Glutamatergic neuron (in vitro differentiated cells): ENCODE measurements around the gene FIZ1. TPM values are rescaled to one million over a fixed set of nuclear protein-coding genes. Genes with fewer than 3 reads are reported as not detected.
A peak's percentile ranks its signal among the peaks of the same experiment; 100 is the strongest.
"Not testable (repeated sequence)": the region's sequence is repeated elsewhere in the genome, so short reads cannot be mapped to it uniquely, and the experiment has no call there.

Source experiments
- DNase-seq: peaks from one replicate; pipeline ENCODE4 v3.0.0; 2022
- H3K27ac Mint-ChIP-seq: one replicate; pipeline ENCODE4 v1.8.0; 2020; ENCODE audit warnings: mild to moderate bottlenecking, mixed read lengths, inconsistent platforms; ENCODE audit not compliant: unreplicated experiment
- H3K27me3 Mint-ChIP-seq: one replicate; pipeline ENCODE4 v1.8.0; 2020; ENCODE audit warnings: mild to moderate bottlenecking, moderate library complexity, mixed read lengths, inconsistent platforms; ENCODE audit not compliant: unreplicated experiment
- H3K36me3 Mint-ChIP-seq: one replicate; pipeline ENCODE4 v1.8.0; 2020; ENCODE audit warnings: mild to moderate bottlenecking, mixed read lengths, inconsistent platforms; ENCODE audit not compliant: unreplicated experiment
- H3K4me1 Mint-ChIP-seq: one replicate; pipeline ENCODE4 v1.8.0; 2020; ENCODE audit warnings: mild to moderate bottlenecking, low read depth, mixed read lengths, inconsistent platforms; ENCODE audit not compliant: unreplicated experiment
- H3K4me3 Mint-ChIP-seq: one replicate; pipeline ENCODE4 v1.8.0; 2020; ENCODE audit warnings: mild to moderate bottlenecking, mixed read lengths, inconsistent platforms; ENCODE audit not compliant: unreplicated experiment
- H3K9me3 Mint-ChIP-seq: one replicate; pipeline ENCODE4 v1.8.0; 2020; ENCODE audit warnings: mild to moderate bottlenecking, moderate library complexity, mixed read lengths, inconsistent platforms; ENCODE audit not compliant: unreplicated experiment
- total RNA-seq: library from RNA; stranded (reverse); fragmentation: NEBNext Ultra II Directional; extraction: Animal tissue kit (Norgen Biotek cat#: 25700); gene quantifications from one replicate; pipeline ENCODE4 v1.2.1, GENCODE V29; 2021; ENCODE audit not compliant: unreplicated experiment
- TF ChIP-seq, protein P1 (sequence below): fragments of 200-600 bp; sonication (generic); IDR thresholded peaks from one replicate; pipeline ENCODE4 v1.5.0; 2021; ENCODE audit not compliant: partially characterized antibody, unreplicated experiment

FIZ1 gene
- total RNA-seq, 1 donor from 2014 or later, result 26.0 TPM

DNA sequence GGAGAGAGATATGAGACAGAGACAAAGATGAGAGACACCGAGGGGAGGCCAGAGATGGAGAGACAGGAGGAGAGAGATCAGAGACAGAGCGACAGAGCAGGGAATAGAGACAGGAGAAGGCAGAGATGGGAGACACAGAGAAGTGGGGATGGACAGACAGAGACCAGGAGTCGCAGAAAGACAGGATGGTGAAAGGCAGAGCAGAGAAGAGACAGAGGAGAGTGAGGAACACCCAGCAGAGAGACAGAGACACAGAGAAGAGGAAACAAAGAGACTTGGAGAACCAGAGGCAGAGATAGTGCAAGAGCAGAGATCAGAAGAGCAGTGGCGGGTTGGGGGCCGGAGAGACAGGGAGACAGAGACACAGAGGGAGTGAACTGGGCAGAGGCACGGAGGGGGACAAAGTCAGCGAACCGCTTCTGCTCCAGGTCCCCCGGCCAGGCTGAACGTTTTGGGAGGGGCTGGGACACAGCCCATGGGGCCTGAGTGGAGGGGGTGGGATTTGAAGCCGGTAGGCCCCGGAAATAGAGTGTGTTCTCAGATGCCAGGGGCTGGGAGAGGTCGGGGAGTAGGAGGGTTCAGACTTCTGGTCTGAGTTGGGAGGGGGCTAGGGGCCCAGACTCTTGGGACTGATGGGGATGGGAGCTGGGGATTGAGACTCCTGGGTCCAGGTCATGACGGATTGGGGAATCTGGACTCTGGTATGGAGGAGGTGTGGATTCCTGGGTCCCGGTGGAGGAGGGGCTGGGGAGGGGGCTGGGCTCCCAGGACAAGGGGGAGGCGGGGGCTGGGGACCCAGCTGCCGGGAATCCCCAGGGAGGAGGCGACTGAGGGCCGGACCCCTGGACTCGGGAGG lies 19.3 kb downstream of the FIZ1 start:
- TF ChIP-seq, protein P1, sequence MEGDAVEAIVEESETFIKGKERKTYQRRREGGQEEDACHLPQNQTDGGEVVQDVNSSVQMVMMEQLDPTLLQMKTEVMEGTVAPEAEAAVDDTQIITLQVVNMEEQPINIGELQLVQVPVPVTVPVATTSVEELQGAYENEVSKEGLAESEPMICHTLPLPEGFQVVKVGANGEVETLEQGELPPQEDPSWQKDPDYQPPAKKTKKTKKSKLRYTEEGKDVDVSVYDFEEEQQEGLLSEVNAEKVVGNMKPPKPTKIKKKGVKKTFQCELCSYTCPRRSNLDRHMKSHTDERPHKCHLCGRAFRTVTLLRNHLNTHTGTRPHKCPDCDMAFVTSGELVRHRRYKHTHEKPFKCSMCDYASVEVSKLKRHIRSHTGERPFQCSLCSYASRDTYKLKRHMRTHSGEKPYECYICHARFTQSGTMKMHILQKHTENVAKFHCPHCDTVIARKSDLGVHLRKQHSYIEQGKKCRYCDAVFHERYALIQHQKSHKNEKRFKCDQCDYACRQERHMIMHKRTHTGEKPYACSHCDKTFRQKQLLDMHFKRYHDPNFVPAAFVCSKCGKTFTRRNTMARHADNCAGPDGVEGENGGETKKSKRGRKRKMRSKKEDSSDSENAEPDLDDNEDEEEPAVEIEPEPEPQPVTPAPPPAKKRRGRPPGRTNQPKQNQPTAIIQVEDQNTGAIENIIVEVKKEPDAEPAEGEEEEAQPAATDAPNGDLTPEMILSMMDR, result no peak

DNA sequence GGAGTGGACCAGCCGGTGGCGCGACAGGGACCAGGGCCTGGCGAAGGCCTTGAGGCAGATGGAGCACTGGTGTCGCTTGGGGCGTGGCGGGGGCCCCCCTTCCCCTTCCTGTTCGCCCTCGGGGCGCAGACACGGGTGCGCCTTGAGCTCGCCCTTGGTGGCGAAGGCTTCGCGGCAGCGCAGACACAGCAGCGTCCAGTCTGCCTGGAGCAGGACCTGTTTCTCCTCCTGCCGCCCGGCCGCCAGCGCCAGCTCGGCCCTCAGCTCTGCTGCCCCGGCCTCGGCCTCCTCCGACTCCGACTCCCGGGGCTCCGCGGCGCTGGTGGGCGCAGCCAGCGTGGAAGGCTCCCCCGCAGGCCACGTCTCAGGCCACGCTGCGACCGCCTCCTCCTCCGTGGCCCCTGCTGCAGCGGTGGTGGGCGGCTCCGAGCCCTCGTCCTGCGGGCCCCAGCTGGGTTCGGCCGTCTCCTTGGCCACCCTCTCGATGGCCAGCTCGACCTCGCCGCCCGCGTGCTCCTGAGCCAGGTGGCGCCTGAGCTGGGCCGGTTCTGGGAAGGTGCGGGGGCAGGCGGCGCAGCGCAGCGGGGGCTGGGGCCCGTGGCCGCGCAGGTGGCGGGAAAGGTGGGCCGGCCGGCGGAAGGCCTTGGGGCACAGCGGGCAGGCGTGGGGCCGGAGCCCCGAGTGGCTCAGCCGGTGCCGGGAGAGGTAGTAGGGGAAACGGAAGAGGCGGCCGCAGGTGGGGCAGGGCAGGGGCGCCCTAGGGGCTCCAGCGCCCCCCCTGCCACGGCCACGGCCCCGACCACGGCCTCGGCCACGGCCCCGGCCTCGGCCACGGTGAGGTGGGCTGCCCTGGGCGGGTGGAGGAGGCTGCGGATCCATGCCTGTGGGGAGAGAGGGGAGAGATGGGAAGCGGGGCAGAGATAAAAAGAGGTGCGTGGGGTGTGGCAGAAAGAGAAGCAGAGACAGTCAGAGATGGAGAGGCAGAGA lies 20.3 kb downstream of the FIZ1 start:
- peaks cover 4% of the 10 kb centered on the region for H3K36me3 Mint-ChIP-seq
- H3K4me1 Mint-ChIP-seq, result no peaks in the 10 kb centered on the region
- H3K27me3 Mint-ChIP-seq, result peaks cover 17% of the 10 kb centered on the region
- H3K27ac Mint-ChIP-seq, result peak overlapping the region; percentile 92
- H3K9me3 Mint-ChIP-seq, result peaks cover 16% of the 10 kb centered on the region
- H3K4me3 Mint-ChIP-seq, result peak overlapping the region; percentile 97
- TF ChIP-seq, protein P1, result no peak
- no peak for DNase-seq

More for the DNA sequence above, 19.3 kb downstream of the FIZ1 start:
- Mint-ChIP-seq H3K4me1 (no peaks in the 10 kb centered on the region), H3K36me3 (peaks cover 4% of the 10 kb centered on the region), H3K9me3 (peaks cover 15% of the 10 kb centered on the region), H3K27me3 (peaks cover 16% of the 10 kb centered on the region), H3K27ac (peak overlapping the region; percentile 92), H3K4me3 (peak overlapping the region; percentile 97)
- DNase-seq, result peak; percentile 64

DNA sequence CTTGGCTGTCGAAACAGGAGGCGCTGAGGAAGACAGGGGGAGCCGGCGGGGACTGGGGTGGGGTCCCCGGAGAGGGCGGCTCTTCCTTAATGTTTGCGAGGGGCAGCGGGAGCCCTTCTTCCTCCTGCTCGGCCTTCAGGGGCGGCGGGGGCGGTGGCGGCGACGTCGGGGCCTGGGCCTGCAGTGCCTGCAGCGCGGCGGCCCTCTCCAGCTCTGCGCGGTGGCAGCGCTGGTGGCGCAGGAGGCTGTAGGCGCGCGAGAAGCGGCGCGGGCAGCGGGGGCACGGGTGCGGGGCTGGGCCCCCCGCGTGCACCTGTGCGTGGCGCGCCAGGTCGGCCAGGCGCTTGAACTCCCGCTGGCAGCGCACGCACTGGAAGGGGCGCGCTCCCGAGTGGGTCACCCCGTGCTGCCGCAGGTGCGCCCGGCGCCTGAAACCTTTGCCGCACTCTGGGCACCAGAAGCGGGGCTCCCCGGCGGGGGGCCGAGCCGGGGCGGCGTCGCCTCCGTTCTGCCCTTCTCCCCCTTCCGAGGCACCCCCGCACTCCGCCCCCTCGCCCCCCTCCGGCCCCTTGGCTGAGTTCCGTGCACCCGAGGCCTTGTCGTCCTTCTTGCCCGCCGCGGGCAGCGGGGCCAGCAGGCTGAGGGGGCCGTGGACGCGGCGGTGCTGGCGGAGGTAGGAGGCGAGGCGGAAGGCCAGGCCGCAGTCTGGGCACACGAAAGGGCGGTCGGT lies 21.1 kb downstream of the FIZ1 start:
- TF ChIP-seq, protein P1, result no peak
- Mint-ChIP-seq H3K4me3 (no peak overlapping the region), H3K4me1 (no peaks in the 10 kb centered on the region), H3K36me3 (peaks cover 4% of the 10 kb centered on the region), H3K9me3 (peaks cover 16% of the 10 kb centered on the region), H3K27ac (no peak overlapping the region), H3K27me3 (peaks cover 20% of the 10 kb centered on the region)
- no peak for DNase-seq

DNA sequence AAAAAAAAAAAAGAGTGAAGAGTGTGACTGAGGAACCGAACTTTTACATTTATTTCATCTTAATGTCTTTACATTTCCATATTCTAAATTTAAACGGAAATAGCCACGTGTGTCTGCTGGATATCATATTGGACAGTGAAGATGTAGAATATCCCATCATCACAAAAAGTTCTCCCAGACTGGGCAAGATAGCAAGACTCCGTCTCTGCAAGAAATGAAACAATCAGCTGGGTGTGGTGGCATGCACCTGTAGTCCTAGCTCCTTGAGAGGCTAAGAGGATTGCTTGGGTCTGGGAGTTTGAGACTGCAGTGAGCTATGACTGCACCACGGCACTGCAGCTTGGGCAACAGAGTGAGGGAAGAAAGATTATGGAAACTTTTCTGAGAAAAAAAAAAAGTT lies 22.6 kb downstream of the FIZ1 start:
- Mint-ChIP-seq H3K27ac (no peak overlapping the region), H3K9me3 (peaks cover 16% of the 10 kb centered on the region), H3K4me1 (no peaks in the 10 kb centered on the region), H3K4me3 (peak overlapping the region; percentile 55), H3K36me3 (peaks cover 4% of the 10 kb centered on the region), H3K27me3 (peaks cover 20% of the 10 kb centered on the region)
- DNase-seq, result no peak
- TF ChIP-seq, protein P1, result no peak

DNA sequence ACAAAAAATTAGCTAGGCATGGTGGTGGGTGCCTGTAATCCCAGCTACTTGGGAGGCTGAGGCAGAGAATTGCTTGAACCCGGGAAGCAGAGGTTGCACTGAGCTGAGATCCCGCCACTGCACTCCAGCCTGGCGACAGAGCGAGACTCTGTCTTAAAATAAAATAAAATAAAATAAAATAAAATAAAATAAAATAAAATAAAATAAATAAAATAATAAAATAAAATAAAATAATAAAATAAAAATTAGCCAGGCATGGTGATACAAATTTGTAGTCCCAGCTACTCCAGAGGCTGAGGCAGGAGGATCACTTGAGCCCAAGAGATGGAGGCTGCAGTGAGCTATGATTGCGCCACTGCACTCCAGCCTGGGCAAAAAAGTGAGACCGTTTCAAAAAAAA lies 25.4 kb downstream of the FIZ1 start:
- H3K9me3 Mint-ChIP-seq, result peaks cover 11% of the 10 kb centered on the region
- not testable (repeated sequence) for H3K36me3 Mint-ChIP-seq, H3K4me1 Mint-ChIP-seq, DNase-seq, H3K4me3 Mint-ChIP-seq, H3K27ac Mint-ChIP-seq
- peaks cover 16% of the 10 kb centered on the region for H3K27me3 Mint-ChIP-seq

DNA sequence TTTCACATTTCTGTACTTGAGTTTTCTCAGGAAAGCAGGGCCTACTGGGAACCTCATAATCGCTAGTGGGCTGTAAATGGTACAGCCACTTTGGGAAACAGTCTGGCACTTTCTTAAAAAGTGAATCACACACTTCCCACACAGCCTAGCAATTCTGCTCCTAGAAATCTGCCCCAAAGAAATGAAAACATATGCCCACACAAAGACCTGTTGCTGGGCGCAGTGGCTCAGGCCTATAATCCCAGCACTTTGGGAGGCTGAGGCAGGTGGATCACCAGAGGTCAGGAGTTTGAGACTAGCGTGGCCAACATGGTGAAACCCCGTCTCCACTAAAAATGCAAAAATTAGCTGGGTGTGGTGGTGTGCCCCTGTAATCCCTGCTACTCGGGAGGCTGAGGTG lies 29.8 kb downstream of the FIZ1 start:
- H3K27me3 Mint-ChIP-seq, H3K27ac Mint-ChIP-seq, H3K9me3 Mint-ChIP-seq, DNase-seq, H3K36me3 Mint-ChIP-seq, H3K4me1 Mint-ChIP-seq, H3K4me3 Mint-ChIP-seq: not testable (repeated sequence)
